Transverse colon (tissue), 4 donors: ENCODE results near the gene PDCD1. TPM values are rescaled to one million over a fixed set of nuclear protein-coding genes. Genes with fewer than 3 reads are reported as not detected.

Experiments
- DNase-seq: peaks from one replicate; pipeline ENCODE4 v3.0.0-alpha.2; 2019
- H3K27ac ChIP-seq, 4 donors: fragments of 200-600 bp; sonication (generic); 2 replicates each; pipeline ENCODE4 v1.5.1; 2016 to 2018; ENCODE audit warnings: inconsistent platforms in 4 of 4
- H3K27me3 ChIP-seq: fragments of 200-600 bp; sonication (generic); 2 replicates; pipeline ENCODE4 v1.5.1; 2017; ENCODE audit warnings: inconsistent platforms
- H3K36me3 ChIP-seq, 4 donors: fragments of 200-600 bp; sonication (generic); 2 replicates each; pipeline ENCODE4 v1.5.1; 2017 to 2019; ENCODE audit warnings: inconsistent platforms in 4 of 4
- H3K4me1 ChIP-seq, 4 donors: fragments of 200-600 bp; sonication (generic); 2 replicates each; pipeline ENCODE4 v1.5.1; 2017 to 2020; ENCODE audit warnings: inconsistent platforms in 4 of 4
- H3K4me3 ChIP-seq, 4 donors: fragments of 200-600 bp; sonication (generic); 1 replicate in 1 of 4; 2 replicates in 3 of 4; pipeline versions ENCODE4 v1.5.1 to v1.6.1; 2017 to 2019; ENCODE audit warnings: inconsistent platforms in 4 of 4
- H3K9me3 ChIP-seq, 2 donors: fragments of 200-600 bp; sonication (generic); 2 replicates each; pipeline ENCODE4 v1.5.1; 2017 to 2019; ENCODE audit warnings: inconsistent platforms in 2 of 2
- CTCF ChIP-seq, 5 experiments: fragments of 200-600 bp in 3 of 5; fragments of 450-650 bp in 2 of 5; sonication (generic) in 3 of 5; IDR thresholded peaks; 1 replicate in 2 of 5; 2 replicates in 3 of 5; pipeline ENCODE4 v1.5.1; 2016 to 2017; ENCODE audit warnings: antibody characterized with exemption in 5 of 5, inconsistent platforms in 3 of 5, mild to moderate bottlenecking in 2 of 5, moderate library complexity in 1 of 5
- EP300 ChIP-seq: sonication (generic); formaldehyde crosslinking; IDR thresholded peaks from one replicate; pipeline ENCODE4 v1.6.1; 2017; ENCODE audit warnings: antibody characterized with exemption, low read depth
- POLR2A ChIP-seq: fragments of 450-650 bp; IDR thresholded peaks from one replicate; pipeline ENCODE4 v1.6.1; 2016; ENCODE audit warnings: antibody characterized with exemption, mild to moderate bottlenecking, moderate library complexity
- POLR2AphosphoS5 ChIP-seq, 3 donors: sonication (generic); formaldehyde crosslinking; IDR thresholded peaks; one replicate each; pipeline ENCODE4 v1.6.1; 2016; ENCODE audit warnings: antibody characterized with exemption in 3 of 3
- WGBS, 2 donors: methylation state at CpG; one replicate each; pipeline ENCODE4 v1.1.5; 2018; ENCODE audit warnings: low coverage in 1 of 2; 5-methylcytosine and 5-hydroxymethylcytosine counted together
- in situ Hi-C, 4 donors: fragments of 200-750 bp; cut with MboI; loops; one replicate each; pipeline versions ENCODE4 v1.15.0 to v1.15.1; 2017; ENCODE audit warnings: low sequenced_read_pairs in 3 of 4, low pct_ligation_motif_present in 1 of 4, low pct_unique_long_range_greater_than_20kb in 1 of 4
- intact Hi-C: fragments of 100-400 bp; cut with DNase I; formaldehyde crosslinking; loops from one replicate; pipeline ENCODE4 v1.15.1; 2023; ENCODE audit warnings: low total_unique reads
- total RNA-seq, 4 donors: library from RNA; depleted of rRNA; stranded (reverse); fragments of >200 nt; gene quantifications; one replicate each; pipeline ENCODE4 v1.1.0, GENCODE V29; 2016

PDCD1 gene
- total RNA-seq, 4 donors from 2014 or later: 0.55 to 0.64 TPM; not detected in 2

GRCh38 chr2:241873081-241873802 is 14.5 kb upstream of the PDCD1 start:
- Histone ChIP-seq H3K4me3 (no peak overlapping the region), H3K9me3 (no peaks in the 10 kb centered on the region), H3K27ac (no peak overlapping the region), H3K4me1 (peaks cover 0 to 2% (median 0%) of the 10 kb centered on the region in 4 donors), H3K36me3 (no peaks in the 10 kb centered on the region), H3K27me3 (peaks cover 18% of the 10 kb centered on the region)
- DNase-seq: no peak
- TF ChIP-seq EP300 (no peak), CTCF (IDR thresholded peaks at IDR 0.05) (no peak), POLR2AphosphoS5 (IDR thresholded peaks at IDR 0.05) (no peak), POLR2A (no peak)
- intact Hi-C loops: no loop called here
- WGBS, 2 donors: 95% methylated on average over 23 of the region's 54 CpGs; no CpG with 5 or more reads in 1 of the 2 donors
- in situ Hi-C loops: no loop called here

- H3K27ac ChIP-seq: no peak overlapping the region
- WGBS, 2 donors: 84% methylated on average over 12 of the region's 15 CpGs; no CpG with 5 or more reads in 1 of the 2 donors
- H3K36me3 ChIP-seq: no peaks in the 10 kb centered on the region
- no peak for TF ChIP-seq CTCF (IDR thresholded peaks at IDR 0.05)
- H3K4me3 ChIP-seq: no peak overlapping the region
- no peak for DNase-seq
- intact Hi-C loops: no loop called here
- peaks cover 27% of the 10 kb centered on the region for H3K27me3 ChIP-seq
- H3K4me1 ChIP-seq: no peaks in the 10 kb centered on the region
- in situ Hi-C loops: no loop called here
- no peaks in the 10 kb centered on the region for H3K9me3 ChIP-seq
These were observed 13.6 kb upstream of the PDCD1 start for GRCh38 chr2:241872313-241872642.

DNA sequence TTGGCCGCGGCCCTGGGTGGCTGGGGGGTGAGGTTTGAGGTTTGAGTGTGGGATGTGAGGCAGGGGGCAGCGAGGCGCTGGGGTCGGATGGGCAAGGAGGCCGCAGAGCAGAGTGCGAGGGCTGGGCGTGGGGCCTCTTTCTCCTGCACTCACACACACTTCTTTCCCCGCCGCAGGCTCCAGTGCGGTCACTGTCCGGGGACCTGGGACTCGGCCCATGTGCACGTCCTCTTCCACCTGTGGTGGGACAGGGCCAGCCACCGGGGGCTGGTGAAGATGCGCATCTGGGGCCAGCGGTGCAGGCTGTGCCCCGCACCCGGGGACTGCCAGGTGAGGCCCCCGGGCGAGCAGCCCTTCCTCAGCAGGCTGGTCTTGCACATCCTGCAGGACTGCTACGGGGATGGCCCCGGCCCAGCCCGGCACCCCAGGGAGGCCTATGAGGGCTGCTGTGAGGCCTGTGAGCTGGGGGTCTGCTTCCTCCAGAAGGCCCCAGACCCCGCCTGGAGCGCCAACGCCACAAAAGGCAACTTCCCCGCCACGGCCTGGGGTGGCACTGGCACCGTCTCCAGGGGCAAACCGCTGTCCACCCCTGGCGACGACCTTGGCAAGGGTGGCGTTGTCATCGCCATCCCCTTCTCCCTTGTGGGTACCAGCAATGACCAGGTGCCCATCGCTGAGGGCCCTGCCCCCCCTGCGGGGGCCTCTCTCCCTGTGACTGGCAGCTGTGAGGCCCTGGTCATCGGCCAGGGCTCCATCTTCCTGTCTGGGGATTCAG is 13.0 kb upstream of the PDCD1 start:
- Histone ChIP-seq H3K4me3 (no peak overlapping the region), H3K9me3 (no peaks in the 10 kb centered on the region), H3K27me3 (peaks cover 33% of the 10 kb centered on the region), H3K36me3 (no peaks in the 10 kb centered on the region), H3K27ac (no peak overlapping the region), H3K4me1 (no peaks in the 10 kb centered on the region)
- TF ChIP-seq POLR2AphosphoS5 (IDR thresholded peaks at IDR 0.05) (no peak), POLR2A (no peak), CTCF (IDR thresholded peaks at IDR 0.05) (no peak), EP300 (no peak)
- intact Hi-C loops (no loop called here), in situ Hi-C loops (no loop called here)
- WGBS, 2 donors: 87% methylated on average over 36 of the region's 38 CpGs; no CpG with 5 or more reads in 1 of the 2 donors
- no peak for DNase-seq

- no peaks in the 10 kb centered on the region for H3K9me3 ChIP-seq
- DNase-seq: no peak
- in situ Hi-C loops: no loop called here
- no peaks in the 10 kb centered on the region for H3K4me1 ChIP-seq
- peaks cover 40% of the 10 kb centered on the region for H3K27me3 ChIP-seq
- H3K27ac ChIP-seq: no peak overlapping the region
- H3K4me3 ChIP-seq: no peak overlapping the region
- TF ChIP-seq POLR2AphosphoS5 (IDR thresholded peaks at IDR 0.05) (no peak), CTCF (IDR thresholded peaks at IDR 0.05) (no peak), POLR2A (no peak), EP300 (no peak)
- intact Hi-C loops: no loop called here
- 69 to 76% methylated on average over 5 to 28 of the region's 28 CpGs for WGBS, 2 donors
- H3K36me3 ChIP-seq: no peaks in the 10 kb centered on the region
These were observed 12.2 kb upstream of the PDCD1 start for GRCh38 chr2:241870611-241871537.
